ENCODE measurements around the gene NLRP5. TPM values are rescaled to one million over a fixed set of nuclear protein-coding genes. Genes with fewer than 3 reads are reported as not detected.

NLRP5 gene
- total and polyA plus RNA-seq, 2 of the 4 experiments (the other 2 are of a cell fraction), result not detected

GRCh38 chr19:55962186-55962585 lies 24.4 kb upstream of the NLRP5 start:
- no peak overlapping the region for H2BK120ac ChIP-seq (ENCODE audit: low read depth, low read length)
- no peak overlapping the region for H2BK20ac ChIP-seq (ENCODE audit: low read depth, low read length)
- no peak overlapping the region for H4K5ac ChIP-seq (ENCODE audit: low read depth, low read length)
- H3K56ac ChIP-seq (ENCODE audit: extremely low read depth, insufficient read depth, low read length), result no peak overlapping the region
- H2AK5ac ChIP-seq (ENCODE audit: low read depth, low read length), result no peak overlapping the region
- dilution Hi-C loops (cut with HindIII; ENCODE audit: low sequenced_read_pairs, unreplicated experiment), result no loop called here
- POLR2A ChIA-PET (ENCODE audit: unreplicated experiment), result no interaction called here
- peaks cover 33% of the 10 kb centered on the region for H3K9me3 ChIP-seq (ENCODE audit: control insufficient read depth, insufficient read depth, low read length)
- no peak overlapping the region for H3K18ac ChIP-seq (ENCODE audit: low read depth, low read length)
- no peak overlapping the region for H4K8ac ChIP-seq (ENCODE audit: low read depth in 2 of 2, low read length in 2 of 2)
- no peak overlapping the region for H3K23ac ChIP-seq (ENCODE audit: low read depth, low read length)
- no peak overlapping the region for H2BK5ac ChIP-seq (ENCODE audit: low read depth, low read length, poor library complexity, severe bottlenecking)
- no peak overlapping the region for H3K9ac ChIP-seq (ENCODE audit: low read depth, low read length)
- no TSS peak for BruUV-seq (replicated peaks)
- no peak overlapping the region for H2AK9ac ChIP-seq (replicated peaks; ENCODE audit: low read depth, low read length, poor library complexity)
- 73% methylated on average over 6 of the region's 10 CpGs; no CpG with 5 or more reads in 1 of the 2 experiments for WGBS, 2 experiments (ENCODE audit: extremely low coverage in 2 of 2, insufficient read length in 1 of 2)
- no peak overlapping the region for H3K27ac ChIP-seq (ENCODE audit: insufficient read depth, low read length)
- no peak overlapping the region for H3K14ac ChIP-seq (replicated peaks; ENCODE audit: low read depth, low read length)
- DNase-seq, result no peak
- no peak overlapping the region for H3K4me2 ChIP-seq (ENCODE audit: low read depth, low read length)
- intact Hi-C loops (cut with micrococcal nuclease), result no loop called here
- no peaks in the 10 kb centered on the region for H3K4me1 ChIP-seq (ENCODE audit: control insufficient read depth, insufficient read depth, low read length)
- H3K36me3 ChIP-seq (ENCODE audit: control insufficient read depth, insufficient read depth, low read length), result no peaks in the 10 kb centered on the region
- in situ Hi-C loops (cut with MboI; ENCODE audit: low sequenced_read_pairs), result no loop called here
- no peak overlapping the region for H3K4ac ChIP-seq (ENCODE audit: low read depth, low read length)
- CTCF ChIA-PET, result no interaction called here
- H2BK15ac ChIP-seq (ENCODE audit: low read depth, low read length), result no peak overlapping the region
- H4K91ac ChIP-seq (ENCODE audit: insufficient read depth, low read depth, low read length), result no peak overlapping the region
- no peaks in the 10 kb centered on the region for H4K20me1 ChIP-seq (ENCODE audit: insufficient read depth, low read length)
- ATAC-seq (ENCODE audit: low read depth), result no peak
- no peak overlapping the region for H2AFZ ChIP-seq (replicated peaks; ENCODE audit: low read length, poor library complexity)
- no peak overlapping the region for H3K4me3 ChIP-seq (ENCODE audit: insufficient read depth, low read depth, low read length)
- H3K79me1 ChIP-seq (ENCODE audit: low read depth in 1 of 2, low read length in 2 of 2), result no peaks in the 10 kb centered on the region
- no peak for TF ChIP-seq RFX5 (IDR thresholded peaks at IDR 0.05; ENCODE audit: low read depth, low read length)
- TF ChIP-seq FOS (IDR thresholded peaks at IDR 0.05; ENCODE audit: low read depth, low read length), result no peak
- no peak for TF ChIP-seq RCOR1 (IDR thresholded peaks at IDR 0.05; ENCODE audit: insufficient replicate concordance, low read length)
- TF ChIP-seq POLR2A (IDR thresholded peaks at IDR 0.05; ENCODE audit: low read depth, low read length), result no peak
- TF ChIP-seq RAD21 (IDR thresholded peaks at IDR 0.05; ENCODE audit: low read length), result no peak
- no peak for TF ChIP-seq BHLHE40 (IDR thresholded peaks at IDR 0.05; ENCODE audit: low read depth, low read length)
- no peak for TF ChIP-seq NFE2L2 (IDR thresholded peaks at IDR 0.05; ENCODE audit: low read depth, low read length)
- no peak for TF ChIP-seq CEBPB (IDR thresholded peaks at IDR 0.05; ENCODE audit: low read depth, low read length)
- no peaks in the 10 kb centered on the region for H3K27me3 ChIP-seq (ENCODE audit: control insufficient read depth, insufficient read depth, low read length)
- no peaks in the 10 kb centered on the region for H3K9me1 ChIP-seq (ENCODE audit: insufficient read depth, low read length)
